GM18505 (cell line): ENCODE data around the gene TSPAN3.

Source experiments
- ATAC-seq: cut with Tn5 transposase; IDR thresholded peaks from one replicate; pipeline ENCODE4 v1.9.1; 2021; ENCODE audit not compliant: unreplicated experiment
- POLR2A ChIP-seq: IDR thresholded peaks from 4 replicates; pipeline ENCODE4 v1.6.1; 2011; ENCODE audit warnings: borderline replicate concordance; ENCODE audit not compliant: insufficient read depth, insufficient read length; ENCODE audit errors: extremely low read depth

TSPAN3 gene

DNA sequence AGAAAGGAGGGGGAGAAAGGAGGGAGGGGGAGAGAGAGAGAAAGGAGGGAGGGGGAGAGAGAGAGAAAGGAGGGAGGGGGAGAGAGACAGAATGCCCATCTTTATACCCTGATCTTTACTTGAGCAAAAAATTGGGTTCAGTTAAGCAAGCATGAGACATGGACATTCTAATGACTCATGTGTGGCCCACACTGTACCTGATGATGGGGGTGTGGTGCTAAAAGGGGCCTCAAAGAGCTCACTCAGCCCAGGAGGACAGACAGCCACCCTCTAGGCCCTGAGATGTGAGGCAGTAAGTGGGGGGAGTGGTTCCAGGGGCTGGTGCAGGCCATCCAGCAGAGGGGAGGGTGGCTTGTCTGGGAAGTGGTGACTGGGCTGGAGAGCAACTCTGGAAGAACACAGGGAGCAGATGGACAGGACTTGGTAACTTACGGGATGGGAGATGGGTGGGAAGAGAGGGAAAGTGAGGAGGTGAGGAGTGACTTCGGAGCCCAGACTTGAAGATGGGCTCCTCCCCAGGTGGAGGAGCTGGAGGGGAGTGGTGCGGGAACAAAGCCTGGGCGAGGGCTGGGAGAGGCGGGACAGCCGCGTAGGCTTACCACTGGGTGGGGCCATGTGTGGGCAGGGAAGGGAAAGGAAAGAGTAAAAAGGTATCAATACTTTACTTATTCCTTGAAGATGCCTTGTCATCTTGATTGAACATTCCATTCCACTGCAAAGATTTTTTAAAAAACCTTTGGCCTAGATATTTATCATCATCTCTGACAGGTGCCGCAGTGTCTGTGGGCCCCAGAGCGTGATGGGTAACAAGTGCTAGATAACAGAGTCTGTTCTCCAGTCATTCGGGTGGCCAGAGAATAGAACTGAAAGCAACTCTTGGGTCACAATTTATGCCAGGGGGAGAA is 32.3 kb downstream of the TSPAN3 start:
- no peak for ATAC-seq
- no peak for TF ChIP-seq POLR2A

GRCh38 chr15:77037388-77038209 is 33.3 kb downstream of the TSPAN3 start:
- no peak for ATAC-seq
- TF ChIP-seq POLR2A: no peak

DNA sequence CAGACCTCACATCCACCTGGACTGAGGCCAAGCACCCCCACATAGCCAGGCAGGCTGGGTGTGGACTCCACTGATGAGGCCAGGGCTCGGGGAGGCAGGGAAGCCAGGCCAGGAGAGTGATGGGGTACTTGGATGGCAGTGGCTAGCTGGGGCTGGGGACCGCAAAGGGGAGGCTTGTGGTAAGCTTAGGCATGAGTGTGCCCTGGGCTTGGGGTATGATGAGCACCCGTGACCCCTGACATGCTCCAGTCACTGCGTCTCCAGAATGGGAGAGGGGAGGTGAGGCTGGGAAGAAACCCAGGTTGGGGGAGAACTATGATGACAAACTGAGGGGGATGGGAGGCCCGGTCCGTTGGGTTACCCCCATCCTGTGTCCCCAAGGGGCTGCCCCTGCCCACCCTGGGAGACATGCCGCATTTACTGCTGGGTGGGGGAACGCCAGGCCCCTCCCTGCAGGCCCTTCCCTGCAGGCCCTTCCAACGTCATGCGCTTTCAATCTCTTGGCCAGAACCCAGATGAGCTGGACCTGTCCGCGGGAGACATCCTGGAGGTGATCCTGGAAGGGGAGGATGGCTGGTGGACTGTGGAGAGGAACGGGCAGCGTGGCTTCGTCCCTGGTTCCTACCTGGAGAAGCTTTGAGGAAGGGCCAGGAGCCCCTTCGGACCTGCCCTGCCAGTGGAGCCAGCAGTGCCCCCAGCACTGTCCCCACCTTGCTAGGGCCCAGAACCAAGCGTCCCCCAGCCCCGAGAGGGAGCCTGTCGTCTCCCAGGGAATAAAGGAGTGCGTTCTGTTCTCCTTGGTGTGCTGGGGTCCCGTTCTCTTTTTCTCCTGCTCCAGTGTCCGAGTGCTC is 34.1 kb downstream of the TSPAN3 start:
- no peak for TF ChIP-seq POLR2A
- no peak for ATAC-seq

DNA sequence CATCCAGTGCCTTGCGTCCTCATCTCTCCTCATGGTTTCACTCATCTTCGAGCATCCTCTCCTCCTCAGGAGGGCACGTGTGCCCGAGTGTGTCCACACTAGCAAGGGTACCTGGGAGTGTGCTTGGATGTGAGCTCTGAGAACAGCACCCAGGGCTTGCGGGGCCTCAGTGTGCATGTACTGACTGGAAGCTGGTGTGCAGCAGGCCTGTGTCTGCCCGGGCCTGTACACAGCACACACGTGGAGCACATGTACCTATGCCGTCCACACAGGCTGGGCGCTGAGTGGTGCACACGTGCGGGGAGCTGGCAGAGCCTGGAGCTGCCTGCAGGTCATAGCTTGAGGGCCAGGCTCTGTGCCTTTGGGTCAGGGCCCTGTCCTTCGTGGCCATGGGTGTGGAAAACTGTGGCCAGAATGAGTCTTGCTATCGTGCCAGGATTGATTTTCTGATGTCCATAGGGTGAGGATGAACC is 34.9 kb downstream of the TSPAN3 start:
- no peak for TF ChIP-seq POLR2A
- ATAC-seq: no peak

DNA sequence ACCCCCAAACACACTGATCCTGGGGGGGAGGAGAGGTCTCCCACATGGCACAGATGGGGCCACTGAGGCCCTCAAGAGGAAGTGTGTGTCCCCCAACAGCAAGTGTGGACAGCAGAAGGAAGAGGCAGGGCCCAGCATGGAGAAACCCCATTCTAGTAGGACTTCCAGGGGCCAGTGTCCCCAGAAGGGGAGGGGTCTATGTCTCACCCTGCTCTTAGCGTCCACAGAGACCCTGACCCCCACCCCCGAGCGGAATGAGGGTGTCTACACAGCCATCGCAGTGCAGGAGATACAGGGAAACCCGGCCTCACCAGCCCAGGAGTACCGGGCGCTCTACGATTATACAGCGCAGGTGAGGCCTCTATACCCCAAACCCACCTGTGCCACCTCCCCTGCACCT is 35.3 kb downstream of the TSPAN3 start:
- ATAC-seq: no peak
- no peak for TF ChIP-seq POLR2A

- no peak for TF ChIP-seq POLR2A
- ATAC-seq: no peak
Observed at GRCh38 chr15:77034695-77035489, 36.0 kb downstream of the TSPAN3 start.

- ATAC-seq: no peak
- no peak for TF ChIP-seq POLR2A
Observed at GRCh38 chr15:77033729-77034671, 36.9 kb downstream of the TSPAN3 start.

- ATAC-seq: no peak
- no peak for TF ChIP-seq POLR2A
Observed at GRCh38 chr15:77033417-77033728, 37.5 kb downstream of the TSPAN3 start.

GRCh38 chr15:77032647-77033416 is 38.1 kb downstream of the TSPAN3 start:
- ATAC-seq: no peak
- TF ChIP-seq POLR2A: no peak

- no peak for ATAC-seq
- TF ChIP-seq POLR2A: no peak
Observed at GRCh38 chr15:77032052-77032646, 38.8 kb downstream of the TSPAN3 start.
